ENCODE data around the gene PZP. TPM values are rescaled to one million over a fixed set of nuclear protein-coding genes. Genes with fewer than 3 reads are reported as not detected.
"Not testable (repeated sequence)": the region's sequence is repeated elsewhere in the genome, so short reads cannot be mapped to it uniquely, and the experiment has no call there.

The PZP gene
- not detected for polyA plus RNA-seq (2012; ENCODE audit: insufficient read depth, insufficient read length)

DNA sequence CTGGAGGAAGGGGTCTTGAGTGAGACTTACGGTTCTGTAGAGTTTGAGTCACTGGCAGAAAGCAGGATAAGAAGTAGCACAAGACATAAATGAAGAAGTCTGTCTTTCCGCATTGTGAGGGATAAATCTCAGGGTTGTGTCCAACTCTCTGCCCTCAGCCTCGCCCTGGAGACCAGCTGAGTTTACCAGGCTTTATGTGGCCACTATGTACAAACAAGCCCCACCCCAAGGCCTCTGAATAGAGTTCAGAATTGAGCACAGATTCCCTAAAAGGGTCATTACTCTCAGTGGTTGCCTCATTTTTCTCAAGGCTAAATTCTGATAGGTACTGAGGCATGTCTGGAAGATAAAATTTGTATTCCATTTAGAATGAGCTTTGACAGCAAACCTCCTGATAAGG is at the start of gene PZP:
TSS of gene PZP (minus strand) at position 167 of the 400 bp plus-strand sequence. CDS start at position 113, 54 bp downstream.
- no peak within 1 kb of the TSS for H3K4me3 ChIP-seq (ENCODE audit: low read length)
- DNase-seq (ENCODE audit: low read depth, low spot score), result no peak

DNA sequence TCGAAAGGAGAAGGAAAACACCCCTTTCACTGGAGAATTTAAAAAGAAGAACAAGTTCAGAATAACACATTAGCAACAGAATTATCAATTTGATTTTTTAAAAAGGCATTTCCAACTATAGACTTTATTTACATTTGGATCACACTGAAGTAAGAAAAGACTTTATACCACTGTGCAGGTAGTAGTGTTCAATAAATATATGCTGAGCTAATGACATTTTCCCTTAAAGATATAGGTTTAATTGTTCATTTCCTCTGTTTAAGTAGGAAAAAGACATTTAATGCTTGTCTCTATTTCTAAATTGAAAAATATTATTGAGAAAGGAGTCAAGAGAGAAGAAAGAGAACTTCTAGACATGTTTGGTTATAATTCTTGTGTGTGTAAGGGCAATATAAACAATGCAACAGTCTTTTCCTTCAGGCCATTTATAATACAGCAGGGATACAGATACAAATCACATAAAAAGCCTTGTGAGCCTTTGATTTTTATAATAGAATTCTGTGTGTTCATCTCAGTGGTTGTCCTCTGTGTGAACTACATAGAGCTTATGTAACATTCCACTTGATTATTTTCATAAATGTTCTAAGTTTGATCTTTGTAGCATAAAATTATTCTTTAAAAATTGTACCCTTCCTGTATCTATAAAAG is 48.7 kb upstream of the PZP start:
- H3K4me3 ChIP-seq (ENCODE audit: low read length), result no peak overlapping the region
- no peak for DNase-seq (ENCODE audit: low read depth, low spot score)

DNA sequence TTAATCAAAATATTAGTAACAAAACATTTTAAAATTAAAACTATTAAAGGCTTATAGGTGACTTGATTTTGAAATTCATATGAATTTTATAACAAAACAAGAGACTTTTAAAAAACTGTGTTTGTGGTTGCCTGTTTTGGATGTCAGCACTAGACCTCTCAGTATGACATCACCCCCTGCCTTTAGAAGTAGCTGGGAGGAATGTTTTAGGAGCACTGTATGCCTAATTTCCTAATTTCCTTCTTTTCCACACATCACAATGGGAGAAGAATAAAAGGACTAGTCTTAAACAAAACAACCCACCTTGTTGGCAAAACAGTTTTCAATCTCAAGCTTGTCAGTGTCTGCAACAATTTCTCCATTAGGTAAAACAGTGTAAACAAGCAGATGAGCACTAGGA is 48.1 kb upstream of the PZP start:
- H3K4me3 ChIP-seq (ENCODE audit: low read length), result no peak overlapping the region
- DNase-seq (ENCODE audit: low read depth, low spot score), result no peak

DNA sequence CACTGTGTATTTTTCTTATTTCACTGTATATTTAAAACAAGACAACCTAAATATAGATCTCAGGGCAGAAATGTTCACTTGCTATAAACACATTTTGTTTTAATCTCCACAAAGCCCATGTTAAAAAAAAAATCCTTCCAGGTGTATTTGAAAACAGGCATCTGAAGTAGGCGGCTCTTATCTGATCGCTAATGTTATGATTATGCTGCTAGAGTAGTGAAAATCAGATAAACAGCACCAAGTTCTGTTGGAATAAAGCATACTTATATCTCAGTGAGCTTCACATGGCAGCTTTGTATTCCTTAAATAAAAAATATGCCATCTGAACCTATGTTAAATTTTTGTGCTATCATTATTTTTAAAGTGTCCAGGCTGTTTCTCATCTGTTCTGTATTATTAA is 47.6 kb upstream of the PZP start:
- DNase-seq (ENCODE audit: low read depth, low spot score), result no peak
- no peak overlapping the region for H3K4me3 ChIP-seq (ENCODE audit: low read length)

DNA sequence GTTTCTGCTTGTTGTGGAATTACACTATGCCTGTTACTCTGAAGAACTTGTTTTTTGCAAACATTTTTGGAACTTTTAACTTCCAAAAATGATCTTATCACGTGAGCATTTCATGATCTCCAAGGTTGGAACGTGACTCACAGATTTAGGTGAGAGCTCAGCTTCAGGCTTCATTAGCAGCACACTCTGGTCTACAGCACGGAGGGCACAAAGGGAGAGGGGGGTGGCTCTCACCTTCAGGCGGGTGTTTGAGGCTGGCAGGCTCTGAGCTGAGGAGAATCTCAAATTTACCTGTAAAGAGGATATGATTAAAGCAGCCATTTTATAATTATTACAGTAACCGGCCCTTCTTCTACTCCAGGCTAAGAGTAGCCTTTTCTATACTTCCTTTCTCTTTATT is 45.3 kb upstream of the PZP start:
- no peak overlapping the region for H3K4me3 ChIP-seq (ENCODE audit: low read length)
- DNase-seq (ENCODE audit: low read depth, low spot score), result no peak

DNA sequence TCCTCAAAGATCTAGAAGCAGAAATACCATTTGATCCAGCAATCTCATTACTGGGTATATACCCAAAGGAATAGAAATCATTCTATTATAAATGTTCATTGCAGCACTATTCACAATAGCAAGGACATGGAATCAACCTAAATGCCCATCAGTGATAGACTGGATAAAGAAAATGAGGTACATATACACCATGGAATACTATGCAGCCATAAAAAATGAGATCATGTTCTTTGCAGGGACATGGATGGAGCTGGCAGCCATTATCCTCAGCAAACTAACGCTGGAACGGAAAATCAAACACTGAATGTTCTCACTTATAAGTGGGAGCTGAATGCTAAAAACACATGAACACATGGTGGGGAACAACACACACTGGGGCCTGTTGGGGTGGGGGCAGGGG is 44.6 kb upstream of the PZP start:
- not testable (repeated sequence) for DNase-seq (ENCODE audit: low read depth, low spot score)

DNA sequence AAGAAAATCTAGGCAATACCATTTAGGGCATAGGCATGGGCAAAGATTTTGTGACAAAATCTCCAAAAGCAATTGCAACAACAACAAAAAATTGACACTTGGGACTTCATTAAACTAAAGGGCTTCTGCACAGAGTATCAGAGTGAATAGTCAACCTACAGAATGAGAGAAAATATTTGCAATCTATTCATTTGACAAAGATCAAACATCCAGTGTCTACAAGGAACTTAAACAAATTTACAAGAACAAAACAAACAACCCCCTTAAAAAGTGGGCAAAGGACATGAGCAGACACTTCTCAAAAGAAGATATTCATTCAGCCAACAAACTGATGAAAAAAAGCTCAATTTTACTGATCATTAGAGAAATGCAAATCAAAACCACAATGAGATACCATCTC is 44.1 kb upstream of the PZP start:
- no peak overlapping the region for H3K4me3 ChIP-seq (ENCODE audit: low read length)
- DNase-seq (ENCODE audit: low read depth, low spot score), result no peak

More for the DNA sequence above, 44.6 kb upstream of the PZP start:
- not testable (repeated sequence) for H3K4me3 ChIP-seq (ENCODE audit: low read length)

DNA sequence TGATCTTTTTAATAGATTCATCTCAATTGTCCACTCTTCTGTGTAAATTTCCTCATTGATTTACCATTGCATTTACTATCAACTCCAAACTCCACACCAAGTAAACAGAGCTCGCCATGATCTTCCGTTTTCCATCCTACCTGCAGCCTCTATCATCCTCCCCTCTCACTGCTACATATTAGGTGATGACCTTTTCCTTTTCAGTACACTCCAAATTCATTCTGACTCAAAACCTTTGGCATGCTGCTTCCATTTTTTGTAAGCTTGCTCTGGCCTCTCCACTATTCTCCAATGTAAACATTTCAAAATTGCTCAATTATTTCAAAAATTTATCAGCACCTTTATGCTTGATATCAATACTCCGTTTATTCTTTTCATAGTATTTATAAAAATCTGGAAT is 40.2 kb upstream of the PZP start:
- DNase-seq (ENCODE audit: low read depth, low spot score), result no peak

DNA sequence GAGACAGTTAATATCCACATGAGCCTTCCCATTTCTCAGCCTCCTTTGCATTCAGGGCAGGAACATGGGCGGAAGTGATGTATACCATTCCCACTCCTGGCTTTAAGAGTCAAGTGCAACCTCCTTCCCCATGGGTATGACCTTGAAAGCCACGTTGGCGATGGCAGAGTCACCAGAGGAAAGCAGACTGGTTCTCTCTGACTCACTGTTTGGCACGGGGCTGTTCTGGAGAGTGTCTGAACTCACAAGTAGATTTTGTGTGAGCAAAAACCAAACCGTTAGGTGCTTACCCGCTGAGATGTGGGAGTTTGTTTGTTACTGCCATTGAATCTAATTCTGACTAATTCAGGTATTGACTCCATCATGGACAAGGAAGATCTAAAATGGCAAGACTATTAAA is 36.7 kb upstream of the PZP start:
- H3K4me3 ChIP-seq (ENCODE audit: low read length), result no peak overlapping the region
- no peak for DNase-seq (ENCODE audit: low read depth, low spot score)

More for the DNA sequence above, 40.2 kb upstream of the PZP start:
- H3K4me3 ChIP-seq (ENCODE audit: low read length), result no peak overlapping the region

DNA sequence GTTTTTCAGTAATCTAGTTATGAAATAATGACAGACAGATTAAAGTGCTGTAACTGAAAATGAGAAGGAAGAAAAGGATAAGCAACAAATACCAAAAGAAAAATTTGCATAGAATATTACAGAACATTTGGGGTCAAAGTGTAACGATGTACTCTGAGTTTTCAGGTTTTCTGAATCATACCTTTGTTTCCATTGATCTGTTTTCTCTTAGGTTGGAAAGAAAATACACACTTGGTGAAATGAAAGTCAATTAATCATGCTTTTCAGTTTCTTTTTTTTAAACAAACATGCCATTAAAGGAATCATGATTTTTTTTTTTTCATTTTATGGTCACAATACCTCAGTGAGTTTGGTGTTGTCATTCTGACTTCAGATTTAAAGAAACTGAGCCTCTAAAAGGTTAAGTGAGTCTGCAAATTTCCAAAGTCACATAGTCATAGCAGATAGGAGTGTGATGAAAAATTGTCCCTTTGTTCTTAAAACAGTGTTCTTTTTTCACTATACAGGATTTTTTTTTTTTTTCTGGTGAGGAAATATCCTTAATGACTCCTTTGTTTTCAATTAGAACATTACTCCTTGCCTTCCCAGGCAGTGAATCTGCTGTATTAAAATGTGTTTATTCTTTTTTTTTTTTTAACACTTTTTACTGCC is 35.9 kb upstream of the PZP start:
- no peak overlapping the region for H3K4me3 ChIP-seq (ENCODE audit: low read length)

DNA sequence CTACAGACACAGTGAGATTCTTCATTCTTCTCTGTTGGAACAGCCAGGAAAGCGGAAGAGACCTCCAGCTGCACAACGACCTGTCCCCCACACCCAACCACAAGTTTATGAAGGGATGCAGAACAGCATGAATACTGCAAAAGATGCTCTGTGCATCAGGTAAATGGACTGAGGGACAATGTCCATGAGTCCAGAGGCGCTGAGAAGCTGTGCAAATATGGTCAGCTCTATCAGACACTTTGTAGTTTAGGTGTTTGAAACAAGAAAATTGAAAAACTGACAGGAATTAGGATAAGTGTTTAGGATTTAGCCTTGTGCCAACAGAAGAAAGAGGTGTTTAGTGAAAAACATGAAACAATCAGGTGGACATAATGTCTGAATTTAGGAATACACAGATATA is 33.1 kb upstream of the PZP start:
- DNase-seq (ENCODE audit: low read depth, low spot score), result no peak
- H3K4me3 ChIP-seq (ENCODE audit: low read length), result no peak overlapping the region

More for the DNA sequence above, 35.9 kb upstream of the PZP start:
- DNase-seq (ENCODE audit: low read depth, low spot score), result no peak

DNA sequence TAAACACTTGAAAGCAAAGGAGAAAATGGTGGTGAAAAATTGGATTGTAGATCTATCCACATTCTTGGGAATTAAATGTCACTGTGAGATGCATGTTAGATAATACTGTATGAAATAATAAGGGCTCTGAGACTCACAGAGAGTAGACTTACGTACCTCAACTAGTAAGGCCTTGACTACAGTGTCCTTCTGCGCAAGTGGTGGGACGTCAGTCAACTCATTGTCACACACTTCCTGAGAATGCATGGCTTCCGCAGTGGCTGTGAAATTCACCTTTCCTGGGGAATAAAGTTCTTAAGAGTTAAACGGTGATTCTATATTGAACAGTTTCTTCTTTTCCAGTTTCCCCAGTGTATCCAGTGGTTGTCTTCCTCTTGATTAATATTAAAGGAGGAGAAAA is 32.6 kb upstream of the PZP start:
- no peak overlapping the region for H3K4me3 ChIP-seq (ENCODE audit: low read length)
- DNase-seq (ENCODE audit: low read depth, low spot score), result no peak

DNA sequence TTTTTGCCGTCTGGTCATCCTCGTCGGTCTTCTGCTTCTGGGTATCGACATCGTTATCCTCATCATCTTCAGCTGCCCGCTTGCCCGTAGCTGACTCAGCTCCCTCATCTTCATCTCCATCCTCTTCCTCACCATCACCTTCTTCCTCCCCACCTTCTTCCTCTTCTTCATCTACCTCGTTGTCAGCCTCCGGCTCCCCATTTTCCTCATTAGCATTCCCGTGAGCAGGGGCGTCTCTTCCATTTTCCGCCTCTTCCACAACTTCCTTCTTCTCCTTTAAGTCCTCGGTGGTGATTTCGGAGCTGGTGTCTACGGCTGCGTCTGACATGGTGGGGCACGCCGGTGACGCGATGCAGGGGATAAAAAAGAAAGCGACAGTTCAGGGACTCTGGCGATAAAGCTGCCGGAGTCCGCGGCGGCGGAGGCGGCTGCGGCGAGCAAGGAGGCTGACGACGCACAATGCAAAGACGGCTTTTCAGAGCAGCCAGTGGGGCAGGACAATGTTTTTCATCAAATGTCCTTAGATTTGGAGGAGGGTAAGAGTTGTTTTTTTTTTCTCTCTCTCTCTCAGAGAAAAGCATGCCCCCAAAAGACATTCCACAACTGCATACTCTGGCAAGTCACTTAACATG is 31.9 kb upstream of the PZP start:
- not testable (repeated sequence) for DNase-seq (ENCODE audit: low read depth, low spot score); H3K4me3 ChIP-seq (ENCODE audit: low read length)

DNA sequence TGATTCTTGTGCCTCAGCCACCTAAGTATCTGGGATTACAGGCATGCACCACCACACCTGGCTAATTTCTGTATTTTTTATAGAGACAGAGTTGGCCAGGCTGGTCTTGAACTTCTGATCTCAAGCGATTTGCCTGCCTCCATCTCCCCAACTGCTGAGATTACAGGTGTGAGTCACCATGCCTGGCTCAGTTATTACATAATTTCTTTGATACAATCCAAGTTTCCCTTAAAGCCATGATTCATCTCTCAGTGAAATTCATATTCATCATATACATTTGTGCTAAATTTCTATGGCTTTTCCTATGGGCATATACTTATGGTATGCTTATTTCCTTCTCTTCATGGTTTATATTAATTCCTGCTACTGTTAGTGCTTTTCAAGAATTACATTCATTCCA is 29.1 kb upstream of the PZP start:
- H3K4me3 ChIP-seq (ENCODE audit: low read length), result no peak overlapping the region
- no peak for DNase-seq (ENCODE audit: low read depth, low spot score)

DNA sequence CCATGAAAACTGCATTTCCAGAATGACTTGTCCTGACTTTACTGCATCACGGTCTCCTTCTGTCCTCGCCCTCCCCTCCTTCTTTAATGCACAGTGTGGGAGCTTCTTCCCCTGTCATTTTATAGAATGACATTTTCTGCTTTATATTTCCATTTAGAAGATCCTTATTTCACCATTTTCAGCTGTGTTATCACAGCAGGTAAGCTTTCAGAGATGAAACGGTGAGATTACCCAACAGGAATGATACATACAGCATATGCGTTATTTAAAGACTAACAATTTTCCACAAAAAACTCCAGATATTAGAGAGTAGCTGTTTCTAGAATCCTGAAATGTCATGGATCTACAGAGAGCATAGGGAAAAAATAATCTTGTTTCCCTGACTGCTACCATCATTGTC is 27.3 kb upstream of the PZP start:
- no peak for DNase-seq (ENCODE audit: low read depth, low spot score)
- H3K4me3 ChIP-seq (ENCODE audit: low read length), result no peak overlapping the region

DNA sequence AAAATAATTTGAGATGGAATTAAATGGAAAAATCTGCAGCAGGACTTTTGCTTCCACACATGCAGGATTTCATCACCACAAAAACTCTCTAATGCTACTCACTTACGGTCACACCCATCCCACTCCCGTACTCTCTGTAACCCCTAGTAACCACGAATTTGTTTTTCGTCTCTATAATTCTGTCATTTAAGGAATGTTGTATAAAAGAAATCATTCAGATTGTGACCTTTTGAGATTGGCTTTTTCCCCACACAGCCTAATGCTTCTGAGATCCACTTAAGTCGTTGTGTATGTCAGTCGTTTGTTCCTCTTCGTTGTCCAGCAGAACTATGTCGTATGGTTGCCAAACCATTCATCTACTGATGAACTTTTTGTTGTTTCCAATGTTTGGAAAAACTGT is 19.8 kb upstream of the PZP start:
- H3K4me3 ChIP-seq (ENCODE audit: low read length), result no peak overlapping the region
- no peak for DNase-seq (ENCODE audit: low read depth, low spot score)

DNA sequence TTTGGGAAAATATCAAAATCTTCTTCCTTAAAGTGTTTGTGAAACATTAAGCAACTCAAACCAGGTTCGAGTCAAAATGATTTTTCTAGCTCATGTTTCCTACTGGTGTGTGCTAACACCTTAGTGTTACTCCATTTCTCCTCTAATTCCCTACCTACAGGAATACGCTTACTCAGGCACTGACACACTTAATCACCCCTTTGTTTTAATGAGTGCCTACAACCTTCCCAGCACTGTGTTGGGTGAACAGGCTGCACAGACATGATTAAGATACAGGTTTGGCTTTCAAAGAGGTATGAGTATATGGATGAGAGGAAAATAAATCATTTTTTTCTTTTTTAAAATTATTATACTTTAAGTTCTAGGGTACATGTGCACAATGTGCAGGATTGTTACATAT is 15.6 kb upstream of the PZP start:
- DNase-seq (ENCODE audit: low read depth, low spot score), result no peak
- H3K4me3 ChIP-seq (ENCODE audit: low read length), result no peak overlapping the region

DNA sequence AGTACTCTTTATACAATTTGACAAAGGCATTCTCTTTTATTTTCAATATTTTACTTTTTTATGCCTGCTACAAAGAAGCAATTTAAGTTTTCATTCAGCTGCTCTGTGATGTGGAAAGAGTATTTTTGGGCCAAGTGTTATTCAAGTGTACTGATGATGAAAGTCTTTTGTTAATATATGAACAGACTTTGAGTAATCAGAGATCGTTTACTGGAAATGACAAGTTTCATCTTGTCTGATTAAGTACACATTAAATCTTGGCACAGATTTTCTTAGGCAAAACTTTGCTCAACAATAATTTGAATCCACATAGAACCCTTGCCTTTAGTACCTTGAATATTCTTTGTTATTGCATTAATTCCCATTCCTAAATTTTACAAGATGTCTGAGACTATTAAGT is 13.3 kb upstream of the PZP start:
- no peak for DNase-seq (ENCODE audit: low read depth, low spot score)
- H3K4me3 ChIP-seq (ENCODE audit: low read length), result no peak overlapping the region

DNA sequence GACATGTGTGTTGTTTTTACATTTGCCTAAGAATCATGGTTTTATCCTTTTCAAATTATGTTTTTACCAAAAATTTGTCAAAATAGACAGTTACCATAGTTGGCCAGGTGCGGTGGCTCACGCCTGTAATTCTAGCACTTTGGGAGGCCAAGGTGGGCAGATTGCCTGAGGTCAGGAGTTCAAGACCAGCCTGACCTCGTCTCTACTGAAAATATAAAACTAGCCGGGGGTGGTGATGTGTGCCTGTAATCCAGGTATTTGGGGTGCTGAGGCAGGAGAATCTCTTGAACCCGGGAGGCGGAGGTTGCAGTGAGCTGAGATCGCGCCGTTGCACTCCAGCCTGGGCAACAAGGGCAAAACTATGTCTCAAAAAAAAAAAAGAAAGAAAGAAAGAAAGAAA is 12.8 kb upstream of the PZP start:
- H3K4me3 ChIP-seq (ENCODE audit: low read length); DNase-seq (ENCODE audit: low read depth, low spot score): not testable (repeated sequence)

DNA sequence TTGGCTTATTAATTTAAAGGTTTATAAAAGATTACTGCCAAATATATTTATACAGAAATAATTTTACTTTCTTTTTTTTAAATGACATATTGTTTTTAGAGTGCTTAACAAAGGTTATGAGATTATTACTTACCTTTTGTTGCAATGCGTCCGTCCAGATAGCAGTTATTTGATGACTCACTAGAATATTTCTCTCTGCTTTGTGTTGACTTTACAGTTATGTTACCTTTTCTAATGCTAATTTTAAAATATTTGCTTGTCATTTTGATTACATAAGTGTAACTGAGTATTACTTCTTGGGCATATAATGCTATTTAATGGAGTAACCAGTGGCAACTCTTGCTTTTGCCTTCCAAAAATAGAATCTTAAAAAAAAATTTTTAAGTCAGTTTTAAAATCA is 6.3 kb upstream of the PZP start:
- no peak for DNase-seq (ENCODE audit: low read depth, low spot score)
- no peak overlapping the region for H3K4me3 ChIP-seq (ENCODE audit: low read length)

DNA sequence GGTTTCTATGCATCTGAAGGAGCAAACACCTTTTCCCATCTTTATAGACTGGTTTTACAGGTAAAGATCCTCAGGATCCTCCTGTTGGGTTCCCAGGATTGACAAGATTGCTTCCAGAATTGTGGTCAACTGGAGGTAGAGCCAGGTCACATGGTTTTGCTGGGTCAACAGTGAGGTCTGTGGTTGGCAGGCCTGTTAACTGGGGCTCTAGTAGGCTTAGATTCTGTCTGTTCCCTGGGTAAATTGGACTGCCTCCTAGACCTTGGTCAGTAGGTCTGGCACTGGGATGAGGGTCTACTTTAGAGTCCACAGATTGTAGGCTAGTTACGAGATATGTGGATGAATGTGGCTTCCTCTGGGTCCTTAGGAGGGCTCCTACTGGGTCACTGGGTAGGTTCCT is 3.5 kb upstream of the PZP start:
- no peak for DNase-seq (ENCODE audit: low read depth, low spot score)
- no peak overlapping the region for H3K4me3 ChIP-seq (ENCODE audit: low read length)
